Astrocyte (in vitro differentiated cells and primary cell): Measurements from ENCODE around the gene MGMT. TPM values are rescaled to one million over a fixed set of nuclear protein-coding genes. Genes with fewer than 3 reads are reported as not detected.

Experiments
- DNase-seq: peaks from one replicate; pipeline ENCODE4 v3.0.0-alpha.2; 2010; ENCODE audit warnings: low read depth
- FAIRE-seq: peaks from 2 replicates; lab custom pipeline; 2011; peaks lifted over from hg19 to GRCh38; lab: Jason Lieb, UNC
- H2AFZ ChIP-seq: 2 replicates; pipeline ENCODE4 v1.6.0; 2012; ENCODE audit warnings: low read depth, low read length, inconsistent platforms
- H3K27ac ChIP-seq: 2 replicates; pipeline ENCODE4 v1.5.1; 2011; ENCODE audit warnings: low read depth, low read length, inconsistent platforms
- H3K27me3 ChIP-seq: 2 replicates; pipeline ENCODE4 v1.6.0; 2011; ENCODE audit warnings: low read length, inconsistent platforms; ENCODE audit not compliant: insufficient read depth
- H3K36me3 ChIP-seq: 2 replicates; pipeline ENCODE4 v1.5.1; 2011; ENCODE audit warnings: low read length, inconsistent platforms; ENCODE audit not compliant: insufficient read depth
- H3K4me1 ChIP-seq: 2 replicates; pipeline ENCODE4 v1.5.1; 2011; ENCODE audit warnings: low read length, inconsistent platforms; ENCODE audit not compliant: insufficient read depth
- H3K4me2 ChIP-seq: 2 replicates; pipeline ENCODE4 v1.6.0; 2012; ENCODE audit warnings: low read length, inconsistent platforms
- H3K4me3 ChIP-seq: 2 replicates; pipeline ENCODE4 v1.5.1; 2011; ENCODE audit warnings: low read depth, mild to moderate bottlenecking, low read length, inconsistent platforms; ENCODE audit not compliant: insufficient read depth
- H3K79me2 ChIP-seq: 2 replicates; pipeline ENCODE4 v1.6.0; 2012; ENCODE audit warnings: mild to moderate bottlenecking, low read length, inconsistent platforms; ENCODE audit not compliant: insufficient read depth
- H3K9ac ChIP-seq: 2 replicates; pipeline ENCODE4 v1.6.0; 2012; ENCODE audit warnings: mild to moderate bottlenecking, low read length, inconsistent platforms
- H3K9me3 ChIP-seq: 2 replicates; pipeline ENCODE4 v1.5.1; 2012; ENCODE audit warnings: low read depth, mild to moderate bottlenecking, low read length, inconsistent platforms; ENCODE audit not compliant: insufficient read depth
- H4K20me1 ChIP-seq: 2 replicates; pipeline ENCODE4 v1.6.0; 2012; ENCODE audit warnings: low read length, inconsistent platforms; ENCODE audit not compliant: insufficient read depth
- H3K27ac Mint-ChIP-seq: one replicate; pipeline ENCODE4 v1.8.0; 2021; ENCODE audit warnings: mild to moderate bottlenecking, mixed read lengths; ENCODE audit not compliant: unreplicated experiment
- H3K27me3 Mint-ChIP-seq: one replicate; pipeline ENCODE4 v1.8.0; 2021; ENCODE audit warnings: low read depth, mixed read lengths; ENCODE audit not compliant: unreplicated experiment
- H3K36me3 Mint-ChIP-seq: one replicate; pipeline ENCODE4 v1.8.0; 2021; ENCODE audit warnings: low read depth, mixed read lengths; ENCODE audit not compliant: unreplicated experiment
- H3K4me1 Mint-ChIP-seq: one replicate; pipeline ENCODE4 v1.8.0; 2021; ENCODE audit warnings: low read depth, mixed read lengths; ENCODE audit not compliant: unreplicated experiment
- H3K4me3 Mint-ChIP-seq: one replicate; pipeline ENCODE4 v1.8.0; 2021; ENCODE audit warnings: mild to moderate bottlenecking, moderate library complexity, mixed read lengths; ENCODE audit not compliant: unreplicated experiment
- H3K9me3 Mint-ChIP-seq: one replicate; pipeline ENCODE4 v1.8.0; 2021; ENCODE audit warnings: mild to moderate bottlenecking, mixed read lengths; ENCODE audit not compliant: unreplicated experiment
- CTCF ChIP-seq: IDR thresholded peaks from 2 replicates; pipeline ENCODE4 v1.5.1; 2011; ENCODE audit warnings: low read depth, mild to moderate bottlenecking, inconsistent platforms, low read length, moderate library complexity; ENCODE audit not compliant: insufficient read depth
- EZH2 ChIP-seq: IDR thresholded peaks from 2 replicates; pipeline ENCODE4 v1.6.1; 2012; ENCODE audit warnings: mild to moderate bottlenecking, low read length, inconsistent platforms; ENCODE audit not compliant: insufficient read depth
- total RNA-seq: library from RNA; stranded (reverse); gene quantifications from 2 replicates; pipeline ENCODE4 v1.2.1, GENCODE V29; 2021

MGMT gene
- total RNA-seq, 1 donor from 2014 or later = 9.5 TPM

- no peak overlapping the region for H3K4me3 ChIP-seq
- no peaks in the 10 kb centered on the region for H3K79me2 ChIP-seq
- no peaks in the 10 kb centered on the region for H3K9me3 Mint-ChIP-seq
- H3K27ac ChIP-seq = no peak overlapping the region
- H3K4me1 Mint-ChIP-seq = no peaks in the 10 kb centered on the region
- FAIRE-seq (no peak), DNase-seq (no peak)
- no peaks in the 10 kb centered on the region for H3K4me1 ChIP-seq
- no peak overlapping the region for H3K9ac ChIP-seq
- H3K36me3 ChIP-seq = no peaks in the 10 kb centered on the region
- H3K27me3 Mint-ChIP-seq = no peaks in the 10 kb centered on the region
- H3K9me3 ChIP-seq = no peaks in the 10 kb centered on the region
- no peaks in the 10 kb centered on the region for H3K27me3 ChIP-seq
- no peak overlapping the region for H3K27ac Mint-ChIP-seq
- H3K36me3 Mint-ChIP-seq = peaks cover 2% of the 10 kb centered on the region
- H2AFZ ChIP-seq = no peak overlapping the region
- TF ChIP-seq CTCF (no peak), EZH2 (no peak)
- no peak overlapping the region for H3K4me2 ChIP-seq
- no peak overlapping the region for H3K4me3 Mint-ChIP-seq
- no peaks in the 10 kb centered on the region for H4K20me1 ChIP-seq
These were observed 103.1 kb downstream of the MGMT start for GRCh38 chr10:129570185-129570584.

DNA sequence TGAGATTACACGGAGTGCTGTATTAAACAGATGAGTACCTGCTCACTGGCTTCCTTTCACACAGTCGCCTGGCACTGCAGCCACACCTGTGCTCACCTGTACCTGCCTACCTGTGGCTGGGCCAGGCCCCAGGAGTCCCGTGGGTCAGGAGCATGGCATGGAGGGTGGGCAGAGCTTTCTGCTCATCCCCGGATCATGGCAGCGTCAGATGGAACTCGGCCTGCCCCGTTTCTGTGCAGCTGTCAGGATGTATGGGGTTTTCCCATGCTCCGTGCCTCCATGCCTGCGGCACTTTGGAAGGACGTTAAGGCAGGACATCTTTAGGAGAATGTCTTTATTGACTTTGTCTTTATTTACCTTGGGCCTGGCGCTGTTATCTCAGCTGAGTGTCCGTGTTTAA, 112.2 kb downstream of the MGMT start:
- DNase-seq = no peak
- H3K36me3 ChIP-seq = no peaks in the 10 kb centered on the region
- no peak overlapping the region for H2AFZ ChIP-seq
- no peaks in the 10 kb centered on the region for H3K79me2 ChIP-seq
- FAIRE-seq = no peak
- no peak overlapping the region for H3K4me3 ChIP-seq
- H3K4me1 ChIP-seq = no peaks in the 10 kb centered on the region
- no peaks in the 10 kb centered on the region for H3K27me3 Mint-ChIP-seq
- H3K9me3 ChIP-seq = no peaks in the 10 kb centered on the region
- H4K20me1 ChIP-seq = no peaks in the 10 kb centered on the region
- no peak for TF ChIP-seq CTCF
- no peak for TF ChIP-seq EZH2
- no peak overlapping the region for H3K27ac ChIP-seq
- no peak overlapping the region for H3K4me3 Mint-ChIP-seq
- no peaks in the 10 kb centered on the region for H3K27me3 ChIP-seq
- H3K27ac Mint-ChIP-seq = no peak overlapping the region
- no peaks in the 10 kb centered on the region for H3K9me3 Mint-ChIP-seq
- no peak overlapping the region for H3K9ac ChIP-seq
- no peak overlapping the region for H3K4me2 ChIP-seq
- H3K36me3 Mint-ChIP-seq = peaks cover 5% of the 10 kb centered on the region
- no peaks in the 10 kb centered on the region for H3K4me1 Mint-ChIP-seq

DNA sequence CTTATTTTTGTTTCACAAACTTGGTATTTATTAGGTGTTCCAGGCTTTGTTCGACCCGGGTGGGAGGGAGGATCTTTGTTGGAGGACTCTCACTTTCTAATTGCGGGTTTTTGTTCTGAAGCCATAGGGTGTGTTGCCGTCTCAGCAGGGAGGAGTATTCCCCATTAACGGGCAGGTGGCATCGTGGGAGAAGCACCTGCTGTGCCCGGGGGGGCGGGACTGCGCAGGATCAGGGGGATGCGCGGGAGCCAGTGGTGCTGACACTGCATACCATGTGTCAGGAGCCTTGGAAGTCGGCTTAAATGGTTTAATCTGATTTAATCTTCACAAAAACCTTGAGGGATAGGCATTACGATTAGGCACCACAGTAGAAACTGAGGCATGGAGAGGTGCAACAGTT, 113.0 kb downstream of the MGMT start:
- no peak for FAIRE-seq
- TF ChIP-seq EZH2 (no peak), CTCF (no peak)

More for the DNA sequence above, 113.0 kb downstream of the MGMT start:
- Mint-ChIP-seq H3K4me3 (no peak overlapping the region), H3K27ac (no peak overlapping the region), H3K36me3 (peaks cover 5% of the 10 kb centered on the region), H3K27me3 (no peaks in the 10 kb centered on the region), H3K4me1 (no peaks in the 10 kb centered on the region), H3K9me3 (peaks cover 2% of the 10 kb centered on the region)
- Histone ChIP-seq H3K27ac (no peak overlapping the region), H4K20me1 (no peaks in the 10 kb centered on the region), H2AFZ (no peak overlapping the region), H3K9ac (no peak overlapping the region), H3K27me3 (no peaks in the 10 kb centered on the region), H3K79me2 (no peaks in the 10 kb centered on the region), H3K4me2 (no peak overlapping the region), H3K9me3 (no peaks in the 10 kb centered on the region), H3K4me1 (no peaks in the 10 kb centered on the region), H3K36me3 (no peaks in the 10 kb centered on the region), H3K4me3 (no peak overlapping the region)
- DNase-seq = no peak
